Neuron (in vitro differentiated cells): Measurements from ENCODE around the gene RAPGEF6.

Source experiments
- H2AFZ ChIP-seq: one replicate; pipeline ENCODE4 v1.6.1; 2013; ENCODE audit warnings: low read depth, mild to moderate bottlenecking, inconsistent platforms, low read length, moderate library complexity
- H3K27me3 ChIP-seq: one replicate; pipeline ENCODE4 v1.6.1; 2013; ENCODE audit warnings: low read length; ENCODE audit not compliant: insufficient read depth
- H3K36me3 ChIP-seq: one replicate; pipeline ENCODE4 v1.6.1; 2013; ENCODE audit warnings: low read length; ENCODE audit not compliant: insufficient read depth
- H3K4me1 ChIP-seq: one replicate; pipeline ENCODE4 v1.6.1; 2013; ENCODE audit warnings: low read length; ENCODE audit not compliant: insufficient read depth
- H3K4me3 ChIP-seq: 2 replicates; pipeline ENCODE4 v1.5.1; 2013; ENCODE audit warnings: mild to moderate bottlenecking, low read length, moderate library complexity
- H3K9me3 ChIP-seq: one replicate; pipeline ENCODE4 v1.6.1; 2013; ENCODE audit warnings: low read length

The RAPGEF6 gene

DNA sequence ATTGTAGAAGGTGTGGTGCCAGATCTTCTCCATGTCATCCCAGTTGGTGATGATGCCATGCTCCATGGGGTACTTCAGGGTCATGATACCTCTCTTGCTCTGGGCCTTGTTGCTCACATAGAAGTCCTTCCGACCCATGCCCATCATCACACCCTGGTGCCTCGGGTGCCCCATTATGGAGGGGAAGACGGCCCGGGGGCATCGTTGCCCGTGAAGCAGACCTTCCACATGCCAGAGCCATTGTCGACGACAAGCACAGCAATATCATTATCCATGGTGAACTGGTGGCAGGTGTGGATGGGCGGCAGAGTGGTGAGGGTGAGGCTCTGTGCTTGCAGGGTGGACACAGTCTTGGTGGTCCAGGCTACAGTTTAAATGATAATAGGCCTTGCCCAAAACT is 24.8 kb upstream of the RAPGEF6 start:
- no peaks in the 10 kb centered on the region for H3K4me1 ChIP-seq
- H3K36me3 ChIP-seq, result peaks cover 16% of the 10 kb centered on the region
- H3K27me3 ChIP-seq, result no peaks in the 10 kb centered on the region
- no peak overlapping the region for H2AFZ ChIP-seq
- H3K4me3 ChIP-seq, result no peak overlapping the region
- peaks cover 4% of the 10 kb centered on the region for H3K9me3 ChIP-seq

GRCh38 chr5:131659290-131659689 is 24.3 kb upstream of the RAPGEF6 start:
- H2AFZ ChIP-seq, result no peak overlapping the region
- no peak overlapping the region for H3K4me3 ChIP-seq
- peaks cover 4% of the 10 kb centered on the region for H3K9me3 ChIP-seq
- H3K4me1 ChIP-seq, result no peaks in the 10 kb centered on the region
- no peaks in the 10 kb centered on the region for H3K27me3 ChIP-seq
- H3K36me3 ChIP-seq, result peaks cover 19% of the 10 kb centered on the region

- H2AFZ ChIP-seq, result no peak overlapping the region
- no peak overlapping the region for H3K4me3 ChIP-seq
- peaks cover 4% of the 10 kb centered on the region for H3K9me3 ChIP-seq
- no peaks in the 10 kb centered on the region for H3K27me3 ChIP-seq
- H3K4me1 ChIP-seq, result no peaks in the 10 kb centered on the region
- peaks cover 19% of the 10 kb centered on the region for H3K36me3 ChIP-seq
These were observed 19.7 kb upstream of the RAPGEF6 start for GRCh38 chr5:131654776-131655175.

DNA sequence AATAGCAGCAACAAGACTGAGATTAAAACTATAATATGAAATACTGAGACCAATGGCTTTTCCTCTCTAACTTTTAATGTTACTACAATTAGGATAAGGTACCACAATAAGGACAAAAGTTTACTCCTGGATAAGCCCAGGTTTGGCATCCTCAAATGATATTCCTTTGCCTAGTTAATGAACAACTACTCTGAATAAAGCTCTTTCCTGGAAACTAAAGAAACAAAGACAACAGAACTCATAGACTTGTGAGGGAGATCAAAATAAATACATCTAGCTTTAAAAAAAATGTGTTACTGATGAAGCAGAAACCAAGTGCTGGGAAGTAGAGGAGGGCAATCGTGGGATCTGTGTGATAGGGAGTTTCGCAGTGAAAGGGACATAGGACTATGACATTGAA is 19.3 kb upstream of the RAPGEF6 start:
- H3K9me3 ChIP-seq, result peaks cover 4% of the 10 kb centered on the region
- H3K4me3 ChIP-seq, result no peak overlapping the region
- H3K27me3 ChIP-seq, result no peaks in the 10 kb centered on the region
- H3K36me3 ChIP-seq, result peaks cover 17% of the 10 kb centered on the region
- H2AFZ ChIP-seq, result no peak overlapping the region
- no peaks in the 10 kb centered on the region for H3K4me1 ChIP-seq

DNA sequence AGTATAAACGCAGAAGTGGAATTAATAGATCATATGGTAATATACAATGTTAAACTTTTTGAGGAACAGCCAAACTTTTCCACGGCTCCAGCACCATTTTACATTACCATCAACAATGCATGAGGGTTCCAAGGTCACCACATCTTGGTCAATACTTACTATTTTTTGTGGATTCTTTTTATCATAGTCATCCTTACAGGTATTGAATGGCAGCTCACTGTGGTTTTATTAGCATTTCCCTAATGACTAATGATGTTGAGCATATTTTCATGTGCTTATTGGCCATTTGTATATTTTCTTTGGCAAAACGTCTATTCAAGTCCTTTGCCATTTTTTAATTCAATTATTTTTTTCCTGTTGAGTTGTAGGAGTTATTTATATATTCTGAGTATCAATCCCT is 14.1 kb upstream of the RAPGEF6 start:
- Histone ChIP-seq H2AFZ (no peak overlapping the region), H3K4me1 (no peaks in the 10 kb centered on the region), H3K27me3 (no peaks in the 10 kb centered on the region), H3K4me3 (no peak overlapping the region), H3K9me3 (no peaks in the 10 kb centered on the region), H3K36me3 (peaks cover 29% of the 10 kb centered on the region)

DNA sequence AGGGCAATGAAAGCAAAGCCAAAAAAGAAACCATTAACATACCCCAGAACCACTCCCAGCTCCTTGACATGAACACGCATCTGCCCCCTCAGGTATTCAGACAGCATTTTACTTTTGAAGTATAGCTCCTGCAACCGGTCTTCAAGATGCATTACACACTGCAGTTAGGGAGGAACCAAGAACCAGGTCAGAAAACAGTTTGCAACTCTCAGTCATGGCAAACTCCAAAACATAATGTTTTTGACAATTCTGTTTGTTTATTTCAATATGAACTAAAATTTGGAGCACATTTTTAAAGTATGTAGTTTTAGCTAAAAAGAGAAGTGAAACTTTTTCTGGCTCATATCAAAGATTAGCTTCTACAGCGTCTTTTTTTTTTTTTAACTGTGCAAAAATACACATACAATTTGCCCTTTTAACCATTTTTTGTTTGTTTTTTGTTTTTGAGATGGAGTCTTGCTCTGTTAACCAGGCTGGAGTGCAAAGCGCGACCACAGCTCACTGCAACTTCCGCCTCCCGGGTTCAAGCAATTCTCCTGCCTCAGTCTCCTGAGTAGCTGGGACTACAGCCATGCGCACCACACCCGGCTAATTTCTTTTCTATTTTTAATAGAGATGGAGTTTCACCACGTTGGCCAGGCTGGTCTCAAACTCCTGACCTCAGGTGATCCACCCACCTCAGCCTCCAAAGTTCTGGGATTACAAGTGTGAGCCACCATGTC is 12.2 kb upstream of the RAPGEF6 start:
- Histone ChIP-seq H2AFZ (no peak overlapping the region), H3K36me3 (peaks cover 29% of the 10 kb centered on the region)

GRCh38 chr5:131644822-131645221 is 9.8 kb upstream of the RAPGEF6 start:
- H2AFZ ChIP-seq, result no peak overlapping the region
- H3K9me3 ChIP-seq, result no peaks in the 10 kb centered on the region
- no peaks in the 10 kb centered on the region for H3K4me1 ChIP-seq
- peaks cover 23% of the 10 kb centered on the region for H3K36me3 ChIP-seq
- no peak overlapping the region for H3K4me3 ChIP-seq
- H3K27me3 ChIP-seq, result no peaks in the 10 kb centered on the region

More for the DNA sequence above, 12.2 kb upstream of the RAPGEF6 start:
- H3K27me3 ChIP-seq, result no peaks in the 10 kb centered on the region
- no peaks in the 10 kb centered on the region for H3K9me3 ChIP-seq
- no peaks in the 10 kb centered on the region for H3K4me1 ChIP-seq
- H3K4me3 ChIP-seq, result no peak overlapping the region

DNA sequence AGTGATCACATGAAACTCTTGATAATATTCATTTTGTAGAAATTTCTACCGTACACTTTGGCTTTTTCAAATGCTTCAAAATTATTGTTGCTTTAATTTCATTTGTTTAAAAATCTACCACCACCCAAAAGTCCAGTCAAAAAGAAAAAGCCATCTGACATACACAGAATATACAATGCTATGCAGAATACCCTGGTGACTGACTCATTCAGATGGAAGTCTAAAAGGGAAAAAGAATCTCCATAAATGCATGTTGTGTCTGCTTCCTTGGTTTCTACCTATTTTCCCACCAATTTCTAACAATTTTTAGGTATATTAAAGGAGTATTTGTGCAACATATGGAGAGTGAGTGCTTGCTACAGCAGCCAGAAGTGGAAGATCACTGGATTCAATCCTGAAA is 9.3 kb upstream of the RAPGEF6 start:
- H2AFZ ChIP-seq, result no peak overlapping the region
- H3K27me3 ChIP-seq, result no peaks in the 10 kb centered on the region
- no peak overlapping the region for H3K4me3 ChIP-seq
- no peaks in the 10 kb centered on the region for H3K4me1 ChIP-seq
- peaks cover 20% of the 10 kb centered on the region for H3K36me3 ChIP-seq
- H3K9me3 ChIP-seq, result no peaks in the 10 kb centered on the region

- Histone ChIP-seq H3K27me3 (no peaks in the 10 kb centered on the region), H3K4me1 (peaks cover under 1% of the 10 kb centered on the region), H3K9me3 (no peaks in the 10 kb centered on the region), H2AFZ (no peak overlapping the region), H3K36me3 (peaks cover 12% of the 10 kb centered on the region), H3K4me3 (no peak overlapping the region)
These were observed 6.5 kb upstream of the RAPGEF6 start for GRCh38 chr5:131641494-131641893.

- Histone ChIP-seq H3K27me3 (no peaks in the 10 kb centered on the region), H2AFZ (no peak overlapping the region), H3K9me3 (no peaks in the 10 kb centered on the region), H3K36me3 (peaks cover 5% of the 10 kb centered on the region), H3K4me1 (peaks cover 4% of the 10 kb centered on the region), H3K4me3 (no peak overlapping the region)
These were observed 5.2 kb upstream of the RAPGEF6 start for GRCh38 chr5:131640043-131640856.

DNA sequence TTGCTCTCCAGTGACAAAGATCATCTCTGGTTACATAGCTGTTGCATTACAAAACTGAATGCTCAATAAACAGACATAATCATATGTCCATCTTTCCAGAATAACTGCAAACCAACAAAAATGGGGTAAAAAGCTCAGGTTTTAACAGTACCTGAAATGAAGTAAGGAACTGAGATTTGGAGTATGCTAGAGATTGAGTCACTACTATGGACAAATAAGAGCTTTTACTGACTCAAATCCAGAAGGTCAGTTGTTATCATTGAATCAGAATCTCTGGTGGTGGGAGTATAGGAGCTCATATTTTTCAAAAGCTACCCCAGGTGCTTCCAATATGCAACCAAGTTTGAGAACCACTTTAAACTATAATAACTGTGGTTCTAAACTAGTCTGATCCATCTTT is 4.1 kb upstream of the RAPGEF6 start:
- H3K4me1 ChIP-seq, result peaks cover 5% of the 10 kb centered on the region
- H3K4me3 ChIP-seq, result no peak overlapping the region
- no peaks in the 10 kb centered on the region for H3K27me3 ChIP-seq
- H2AFZ ChIP-seq, result no peak overlapping the region
- H3K36me3 ChIP-seq, result no peaks in the 10 kb centered on the region
- H3K9me3 ChIP-seq, result no peaks in the 10 kb centered on the region

- peaks cover 14% of the 10 kb centered on the region for H3K4me1 ChIP-seq
- H3K4me3 ChIP-seq, result no peak overlapping the region
- no peaks in the 10 kb centered on the region for H3K27me3 ChIP-seq
- H3K9me3 ChIP-seq, result no peaks in the 10 kb centered on the region
- no peaks in the 10 kb centered on the region for H3K36me3 ChIP-seq
- no peak overlapping the region for H2AFZ ChIP-seq
These were observed 2.7 kb upstream of the RAPGEF6 start for GRCh38 chr5:131637694-131638093.

- H2AFZ ChIP-seq, result peak overlapping the region; percentile 75
- peak overlapping the region; percentile 70 for H3K4me3 ChIP-seq
- no peaks in the 10 kb centered on the region for H3K27me3 ChIP-seq
- H3K4me1 ChIP-seq, result peaks cover 18% of the 10 kb centered on the region
- H3K36me3 ChIP-seq, result no peaks in the 10 kb centered on the region
- H3K9me3 ChIP-seq, result no peaks in the 10 kb centered on the region
These were observed 899 bp upstream of the RAPGEF6 start for GRCh38 chr5:131635684-131636572.
